G401 (cell line): ENCODE results near the gene FOXE3. TPM values are rescaled to one million over a fixed set of nuclear protein-coding genes. Genes with fewer than 3 reads are reported as not detected.
"Not testable (repeated sequence)": the region's sequence is repeated elsewhere in the genome, so short reads cannot be mapped to it uniquely, and the experiment has no call there.

Experiments used
- DNase-seq: peaks from one replicate; pipeline ENCODE4 v3.0.0-alpha.2; 2015; ENCODE audit warnings: low spot score
- in situ Hi-C: cut with HindIII; loops from 2 replicates; pipeline ENCODE4 v1.10.0; 2016; ENCODE audit warnings: low sequenced_read_pairs, mixed read lengths
- total RNA-seq: library from RNA; depleted of rRNA; stranded (reverse); fragments of >200 nt; shearing (Covaris generic); gene quantifications from 2 replicates; pipeline ENCODE4 v1.2.3, GENCODE V29; 2014

FOXE3 gene
- total RNA-seq, 1 experiment from 2014 or later: not detected

- in situ Hi-C loops: no loop called here
- no peak for DNase-seq
These were observed 26.9 kb downstream of the FOXE3 start for GRCh38 chr1:47442842-47443529.

GRCh38 chr1:47443530-47444296 lies 27.6 kb downstream of the FOXE3 start:
- in situ Hi-C loops: no loop called here
- DNase-seq: no peak

- DNase-seq: no peak
- in situ Hi-C loops: no loop called here
These were observed 28.1 kb downstream of the FOXE3 start for GRCh38 chr1:47444297-47444561.

- in situ Hi-C loops: no loop called here
- DNase-seq: no peak
These were observed 28.7 kb downstream of the FOXE3 start for GRCh38 chr1:47444562-47445465.

GRCh38 chr1:47445823-47446550 lies 29.9 kb downstream of the FOXE3 start:
- DNase-seq: no peak

GRCh38 chr1:47448462-47449222 lies 32.6 kb downstream of the FOXE3 start:
- in situ Hi-C loops: no loop called here
- no peak for DNase-seq

More at GRCh38 chr1:47445823-47446550, 29.9 kb downstream of the FOXE3 start:
- in situ Hi-C loops: no loop called here

GRCh38 chr1:47449822-47450552 lies 33.9 kb downstream of the FOXE3 start:
- no peak for DNase-seq
- in situ Hi-C loops: no loop called here

- DNase-seq: no peak
- in situ Hi-C loops: no loop called here
These were observed 34.5 kb downstream of the FOXE3 start for GRCh38 chr1:47450606-47451005.

GRCh38 chr1:47452426-47452825 lies 36.3 kb downstream of the FOXE3 start:
- in situ Hi-C loops: no loop called here
- no peak for DNase-seq

- DNase-seq, in situ Hi-C loops: not testable (repeated sequence)
These were observed 37.8 kb downstream of the FOXE3 start for GRCh38 chr1:47453910-47454309.

GRCh38 chr1:47456250-47456649 lies 40.2 kb downstream of the FOXE3 start:
- DNase-seq: no peak
- in situ Hi-C loops: no loop called here

- in situ Hi-C loops, DNase-seq: not testable (repeated sequence)
These were observed 41.5 kb downstream of the FOXE3 start for GRCh38 chr1:47457547-47457946.

- DNase-seq: no peak
- in situ Hi-C loops: no loop called here
These were observed 43.2 kb downstream of the FOXE3 start for GRCh38 chr1:47459253-47459788.

GRCh38 chr1:47460040-47460439 lies 44.0 kb downstream of the FOXE3 start:
- DNase-seq: no peak
- in situ Hi-C loops: no loop called here

- DNase-seq: no peak
- in situ Hi-C loops: no loop called here
These were observed 44.4 kb downstream of the FOXE3 start for GRCh38 chr1:47460456-47460855.

- no peak for DNase-seq
- in situ Hi-C loops: no loop called here
These were observed 49.5 kb downstream of the FOXE3 start for GRCh38 chr1:47465605-47466004.
